ENCODE data around the gene KISS1R. TPM values are rescaled to one million over a fixed set of nuclear protein-coding genes. Genes with fewer than 3 reads are reported as not detected.

Gene KISS1R
- total RNA-seq, 2 donors from 2014 or later, result 3.3 TPM; not detected in 1

- peak in 3 of 7 experiments; percentile 3 to 16 (median 6) for TF ChIP-seq CTCF (IDR thresholded peaks at IDR 0.05)
- TF ChIP-seq POLR2A (IDR thresholded peaks at IDR 0.05), result peak in 2 of 3 donors; percentile 27 to 30
- Histone ChIP-seq H3K36me3 (replicated peaks in 1 of 2; ENCODE audit: insufficient read depth in 1 of 2, low read depth in 2 of 2) (peaks cover 0 to 4% of the 10 kb centered on the region in 2 donors), H3K9me3 (no peaks in the 10 kb centered on the region), H3K27me3 (no peaks in the 10 kb centered on the region), H3K4me3 (no peak overlapping the region), H3K4me1 (peaks cover 12% of the 10 kb centered on the region), H3K27ac (peak overlapping the region; percentile 50 to 78 (median 73))
- WGBS, 2 donors, result 62 to 78% methylated on average over 25 to 32 of the region's 32 CpGs
- intact Hi-C loops (cut with DNase I), result no loop called here
- peak in 3 of 4 donors; percentile 62 to 73 (median 70) for DNase-seq
- peak; percentile 80 for ATAC-seq
These were observed 13.8 kb upstream of the KISS1R start for GRCh38 chr19:903266-903797.

- Histone ChIP-seq H3K4me3 (no peak overlapping the region), H3K36me3 (replicated peaks in 1 of 2; ENCODE audit: insufficient read depth in 1 of 2, low read depth in 2 of 2) (no peaks in the 10 kb centered on the region), H3K27ac (peak overlapping the region in 3 of 4 donors; percentile 69 to 78 (median 77)), H3K27me3 (no peaks in the 10 kb centered on the region), H3K9me3 (no peaks in the 10 kb centered on the region), H3K4me1 (peaks cover 23% of the 10 kb centered on the region)
- ATAC-seq (no peak), DNase-seq (no peak)
- WGBS, 2 donors, result 90 to 91% methylated on average over 8 of the region's 8 CpGs
- TF ChIP-seq POLR2A (IDR thresholded peaks at IDR 0.05) (no peak), CTCF (IDR thresholded peaks at IDR 0.05) (no peak)
- intact Hi-C loops (cut with DNase I), result no loop called here
These were observed 12.6 kb upstream of the KISS1R start for GRCh38 chr19:904545-904944.

GRCh38 chr19:906480-906879, 10.7 kb upstream of the KISS1R start:
- no peaks in the 10 kb centered on the region for H3K9me3 ChIP-seq
- intact Hi-C loops (cut with DNase I), result no loop called here
- H3K27me3 ChIP-seq, result no peaks in the 10 kb centered on the region
- WGBS, 2 donors, result 89 to 98% methylated on average over 7 of the region's 7 CpGs
- H3K4me3 ChIP-seq, result no peak overlapping the region
- DNase-seq (no peak), ATAC-seq (no peak)
- H3K36me3 ChIP-seq (replicated peaks in 1 of 2; ENCODE audit: insufficient read depth in 1 of 2, low read depth in 2 of 2), result no peaks in the 10 kb centered on the region
- no peak for TF ChIP-seq CTCF (IDR thresholded peaks at IDR 0.05)
- TF ChIP-seq POLR2A (IDR thresholded peaks at IDR 0.05), result no peak
- H3K4me1 ChIP-seq, result peaks cover 27% of the 10 kb centered on the region
- no peak overlapping the region for H3K27ac ChIP-seq

GRCh38 chr19:907183-907853, 9.8 kb upstream of the KISS1R start:
- no peak overlapping the region for H3K4me3 ChIP-seq
- H3K27me3 ChIP-seq, result no peaks in the 10 kb centered on the region
- 66 to 80% methylated on average over 7 to 14 of the region's 14 CpGs for WGBS, 2 donors
- no peak for ATAC-seq
- H3K27ac ChIP-seq, result no peak overlapping the region
- H3K9me3 ChIP-seq, result no peaks in the 10 kb centered on the region
- no peaks in the 10 kb centered on the region for H3K36me3 ChIP-seq (replicated peaks in 1 of 2; ENCODE audit: insufficient read depth in 1 of 2, low read depth in 2 of 2)
- DNase-seq, result no peak
- TF ChIP-seq CTCF (IDR thresholded peaks at IDR 0.05), result no peak
- no peak for TF ChIP-seq POLR2A (IDR thresholded peaks at IDR 0.05)
- intact Hi-C loops (cut with DNase I), result no loop called here
- H3K4me1 ChIP-seq, result peaks cover 27% of the 10 kb centered on the region
